Effector CD8-positive, alpha-beta T cell (primary cell): ENCODE results near the gene HAGH.
"Not testable (repeated sequence)": the region's sequence is repeated elsewhere in the genome, so short reads cannot be mapped to it uniquely, and the experiment has no call there.

Experiments
- DNase-seq: peaks from one replicate; lab custom pipeline; 2025; lab: John Stamatoyannopoulos, UW
- total RNA-seq, 4 experiments: gene quantifications; one replicate each; lab custom pipeline; 2026; lab: John Stamatoyannopoulos, UW

The HAGH gene
- total RNA-seq, result 47.0 to 57.2 (median 50.1) reads per million in 4 experiments

DNA sequence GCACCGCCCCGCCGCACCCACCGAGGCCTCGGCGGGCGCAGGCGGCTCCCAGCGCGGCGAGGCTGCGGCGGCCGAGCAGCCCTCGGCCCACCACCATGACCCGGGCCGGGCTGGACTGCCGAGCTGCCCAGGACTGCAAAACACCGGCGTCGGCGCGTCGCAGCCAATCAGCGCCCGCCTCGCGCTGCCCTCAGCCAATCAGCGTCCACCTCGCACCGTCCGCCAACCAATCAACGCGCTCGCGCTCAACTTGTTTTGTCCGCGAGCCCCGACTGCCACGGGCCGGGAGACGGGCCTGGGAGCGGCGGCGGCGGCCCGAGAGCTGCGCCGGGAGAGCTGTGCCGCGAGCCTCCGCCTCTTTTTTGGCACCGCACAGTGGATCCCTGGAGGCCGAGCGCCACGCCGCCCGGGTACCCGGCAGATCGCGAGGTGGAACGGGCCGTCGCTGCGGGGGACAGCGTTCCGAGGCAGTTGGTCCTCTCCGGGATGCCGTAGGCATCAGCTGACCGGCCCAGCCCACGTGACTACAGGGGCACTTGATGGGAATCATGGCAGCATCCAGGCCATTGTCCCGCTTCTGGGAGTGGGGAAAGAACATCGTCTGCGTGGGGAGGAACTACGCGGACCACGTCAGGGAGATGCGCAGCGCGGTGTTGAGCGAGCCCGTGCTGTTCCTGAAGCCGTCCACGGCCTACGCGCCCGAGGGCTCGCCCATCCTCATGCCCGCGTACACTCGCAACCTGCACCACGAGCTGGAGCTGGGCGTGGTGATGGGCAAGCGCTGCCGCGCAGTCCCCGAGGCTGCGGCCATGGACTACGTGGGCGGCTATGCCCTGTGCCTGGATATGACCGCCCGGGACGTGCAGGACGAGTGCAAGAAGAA, at the start of gene HAGH, which contains the start of gene FAHD1:
HAGH (minus strand) TSS at position 135 of the 883 bp plus-strand sequence; CDS start at position 97, 38 bp downstream.
FAHD1 (plus strand) TSS at position 516 of the 883 bp plus-strand sequence; CDS start at position 549, 33 bp downstream.
- peak; percentile 80 for DNase-seq

DNA sequence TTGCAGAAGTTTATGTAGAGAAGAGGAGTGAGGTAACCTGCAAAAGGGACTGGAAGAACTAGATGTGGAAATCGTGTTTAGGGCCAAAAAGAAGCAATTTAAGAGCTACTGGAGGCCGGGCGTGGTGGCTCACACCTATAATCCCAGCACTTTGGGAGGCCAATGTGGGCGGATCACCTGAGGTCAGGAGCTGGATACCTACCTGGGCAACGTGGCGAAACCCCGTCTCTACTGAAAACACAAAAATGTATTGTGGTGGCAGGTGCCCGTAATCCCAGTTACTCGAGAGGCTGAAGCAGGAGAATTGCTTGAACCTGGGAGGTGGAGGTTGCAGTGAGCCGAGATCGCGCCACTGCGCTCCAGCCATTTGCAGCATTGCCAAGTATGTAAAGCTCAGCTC, 49.4 kb upstream of the HAGH start:
- DNase-seq, result not testable (repeated sequence)

DNA sequence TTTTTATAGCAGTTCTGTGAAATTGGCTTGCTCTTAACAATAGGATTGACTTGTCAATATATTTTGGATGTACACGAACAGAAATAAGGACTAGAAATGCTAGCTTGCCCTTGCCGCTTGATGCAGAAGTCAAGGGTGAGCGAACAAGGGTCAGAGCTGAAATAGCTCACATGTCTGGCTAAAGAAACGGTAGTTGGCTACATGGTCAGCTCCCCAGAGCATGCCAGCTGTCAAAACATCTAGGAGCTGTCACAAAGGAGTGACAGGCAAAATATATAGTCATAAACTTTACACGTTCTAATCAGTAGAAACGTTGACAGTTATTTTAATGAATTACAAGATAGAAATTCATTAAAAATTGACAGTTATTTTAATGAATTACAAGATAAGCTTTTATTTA, 48.2 kb upstream of the HAGH start:
- DNase-seq, result no peak

DNA sequence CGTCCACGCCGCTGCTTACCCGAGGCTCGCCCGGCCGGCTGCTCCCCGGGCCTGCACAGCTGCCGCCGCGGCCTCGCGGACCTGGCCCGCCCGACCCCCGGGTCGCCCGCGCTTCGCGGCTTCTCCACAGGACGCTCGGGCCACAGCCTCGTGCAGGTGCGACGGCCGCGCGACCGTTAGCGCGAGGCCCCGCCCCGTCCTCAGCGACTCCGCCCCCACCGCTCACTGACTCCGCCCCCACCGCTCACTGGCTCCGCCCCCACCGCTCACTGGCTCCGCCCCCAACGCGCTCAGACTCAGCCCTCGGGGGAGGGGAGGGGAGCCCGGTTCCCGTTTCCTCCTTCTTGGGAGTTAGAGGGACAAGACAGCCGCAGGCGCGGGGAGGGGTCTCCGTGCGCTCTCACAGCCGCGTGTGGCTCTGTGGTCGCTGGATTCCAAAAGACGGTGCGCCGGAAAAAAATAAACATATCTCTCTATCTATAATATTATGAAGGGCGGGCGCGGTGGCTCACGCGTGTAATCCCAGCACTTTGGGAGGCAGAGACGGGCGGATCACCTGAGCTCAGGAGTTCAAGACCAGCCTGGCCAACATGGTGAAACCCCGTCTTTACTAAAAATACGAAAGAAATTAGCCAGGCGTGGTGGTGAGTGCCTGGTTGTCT, 45.5 kb upstream of the HAGH start, which contains the start of gene MEIOB:
MEIOB (minus strand) TSS at position 191 of the 662 bp plus-strand sequence. CDS start 3,989 bp downstream, outside the sequence.
- peak; percentile 34 for DNase-seq

DNA sequence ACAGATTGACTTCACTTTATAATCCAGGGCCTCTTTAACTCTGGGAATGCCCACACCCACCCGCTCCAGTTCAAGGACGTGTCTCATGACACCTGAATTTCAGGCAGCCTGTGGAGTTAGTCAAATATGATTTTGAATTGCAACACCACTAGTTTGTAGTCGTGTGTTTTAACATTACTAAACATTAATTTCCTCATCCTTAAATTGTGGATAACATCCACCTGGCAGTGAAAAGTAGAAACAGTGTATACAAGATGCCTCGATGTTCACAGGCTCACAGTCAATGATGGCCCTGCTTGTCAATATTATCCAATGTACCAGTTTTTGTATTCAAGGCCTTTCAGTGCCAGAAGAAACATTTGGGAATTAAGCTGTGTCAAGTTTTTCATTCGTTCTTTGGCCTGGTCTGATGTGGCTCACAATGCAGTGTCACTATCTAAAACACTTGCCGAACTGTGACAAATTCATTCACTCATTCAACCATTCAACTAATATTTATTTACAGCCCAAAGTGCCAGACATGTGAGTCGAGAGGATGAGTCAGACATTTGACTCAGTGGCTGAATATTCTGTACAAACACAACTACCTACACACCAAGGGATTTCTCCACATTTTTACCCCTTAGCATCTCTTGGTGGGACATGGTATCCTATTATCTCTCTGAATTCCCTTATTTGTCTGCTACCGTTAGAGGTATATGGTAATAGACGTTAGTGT, 43.9 kb upstream of the HAGH start:
- no peak for DNase-seq

DNA sequence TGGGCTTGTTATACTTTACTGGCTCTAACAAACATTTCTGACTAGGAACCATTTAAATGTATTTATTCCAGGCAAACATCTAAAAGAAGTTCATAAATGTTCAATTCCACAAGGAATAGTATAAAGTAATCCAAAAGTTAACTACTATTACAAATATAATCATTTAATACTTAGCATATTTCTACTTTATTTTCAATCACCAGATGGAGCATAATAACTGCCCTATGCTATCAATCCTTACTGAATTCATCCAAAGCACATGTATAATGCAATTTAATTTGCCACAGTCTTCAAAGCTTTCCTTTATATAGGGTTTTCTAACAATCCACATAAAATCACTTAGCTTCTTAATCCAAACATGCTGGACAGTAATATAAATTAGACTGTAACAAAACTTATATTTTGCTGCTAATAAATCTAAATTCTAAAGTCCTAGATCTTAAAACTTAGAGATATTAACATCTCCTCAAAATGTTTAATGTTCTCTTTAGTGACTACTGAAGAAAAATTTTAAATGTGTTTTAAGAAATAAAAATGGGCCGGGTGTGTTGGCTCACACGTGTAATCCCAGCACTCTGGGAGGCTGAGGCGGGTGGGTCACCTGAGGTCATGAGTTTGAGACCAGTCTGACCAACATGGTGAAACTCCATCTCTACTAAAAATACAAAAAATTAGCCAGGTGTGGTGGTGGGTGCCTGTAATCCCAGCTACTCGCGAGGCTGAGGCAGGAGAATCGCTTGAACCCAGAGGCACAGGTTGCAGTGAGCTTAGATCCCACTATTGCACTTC, 39.5 kb upstream of the HAGH start:
- DNase-seq, result no peak

DNA sequence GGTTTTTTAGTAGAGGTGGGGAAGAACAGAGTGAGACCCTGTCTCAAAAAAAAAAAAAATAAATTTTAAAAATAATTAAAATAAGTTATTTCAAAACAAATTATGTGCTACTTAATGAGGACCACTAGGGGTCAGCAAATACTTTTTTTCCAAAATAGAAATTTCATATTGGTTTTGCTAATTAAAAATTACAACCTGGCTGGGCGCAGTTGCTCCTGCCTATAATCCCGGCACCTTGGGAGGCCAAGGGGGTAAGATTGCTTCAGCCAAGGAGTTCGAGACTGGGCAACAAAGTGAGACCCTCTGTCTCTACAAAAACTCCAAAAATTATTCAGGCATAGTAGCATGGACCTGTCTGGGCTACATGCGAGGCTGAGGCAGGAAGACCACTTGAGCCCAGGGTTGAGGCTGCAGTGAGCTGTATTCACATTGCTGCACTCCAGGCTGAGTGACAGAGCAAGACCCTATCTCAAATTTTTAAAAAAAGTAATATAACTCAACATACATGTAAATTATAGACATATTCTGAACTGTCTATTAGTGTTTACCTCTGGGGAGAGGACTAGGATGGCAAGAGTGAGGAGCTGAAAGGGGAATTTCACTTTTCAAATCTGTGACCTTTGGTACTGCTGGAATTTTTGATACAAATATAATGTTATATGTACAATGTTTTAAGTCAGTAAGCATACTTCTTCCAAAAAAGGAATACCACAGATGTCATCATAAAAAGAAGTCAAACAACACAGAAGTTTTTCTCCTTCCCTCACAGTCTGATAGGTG, 37.2 kb upstream of the HAGH start:
- DNase-seq, result no peak

DNA sequence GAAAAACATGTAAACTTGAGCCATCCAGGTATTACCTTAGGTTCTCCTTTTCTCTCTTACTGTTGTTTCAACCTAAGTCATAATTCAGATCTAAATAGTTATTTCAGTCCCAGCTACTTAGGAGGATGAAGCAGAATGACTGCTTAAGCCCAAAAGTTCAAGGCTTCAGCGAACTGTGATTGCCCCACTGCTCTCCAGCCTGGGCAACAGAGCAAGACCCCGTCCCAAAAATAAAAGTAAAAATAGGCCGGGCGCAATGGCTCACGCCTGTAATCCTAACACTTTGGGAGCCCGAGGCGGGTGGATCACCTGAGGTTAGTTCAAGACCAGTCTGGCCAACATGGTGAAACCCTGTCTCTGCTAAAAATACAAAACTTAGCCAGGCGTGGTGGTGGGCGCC, 35.8 kb upstream of the HAGH start:
- no peak for DNase-seq

DNA sequence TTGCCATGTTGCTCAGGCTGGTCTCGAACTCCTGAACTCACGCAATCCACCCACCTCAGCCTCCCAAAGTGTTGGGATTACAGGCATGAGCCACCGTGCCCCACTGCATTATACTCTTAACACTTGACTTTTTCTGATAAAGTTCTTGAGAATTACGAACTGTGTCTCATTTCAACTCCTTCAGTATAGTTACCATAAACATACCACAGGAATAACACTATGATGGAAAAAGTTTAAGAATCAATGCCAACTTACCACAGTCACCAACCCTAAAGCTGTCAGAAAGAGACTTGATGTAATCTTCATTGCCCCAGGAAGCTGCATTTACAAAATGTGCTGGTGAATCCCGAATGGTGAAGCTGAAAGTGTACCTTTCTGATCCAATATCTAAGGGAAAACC, 35.1 kb upstream of the HAGH start:
- DNase-seq, result no peak

DNA sequence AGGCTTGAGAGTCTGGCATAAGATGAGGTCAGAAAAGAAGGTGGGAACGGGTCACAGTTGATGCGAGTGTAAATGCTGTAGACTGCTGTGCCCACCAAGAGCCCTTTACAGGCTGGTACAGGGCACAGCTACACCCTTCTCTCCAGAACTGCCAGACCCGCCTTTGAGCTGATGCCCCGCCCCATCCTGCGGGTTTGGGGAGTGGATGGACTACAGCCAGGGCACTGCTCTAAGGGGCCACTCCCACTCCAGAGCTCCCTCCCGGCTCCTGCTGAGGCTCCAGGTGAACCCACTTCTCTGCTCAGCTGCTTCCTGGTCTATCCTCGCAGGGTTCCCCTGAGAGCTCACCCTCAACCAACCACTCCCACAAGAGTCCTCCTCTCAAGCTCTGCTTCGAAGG, 33.0 kb upstream of the HAGH start:
- DNase-seq, result no peak

DNA sequence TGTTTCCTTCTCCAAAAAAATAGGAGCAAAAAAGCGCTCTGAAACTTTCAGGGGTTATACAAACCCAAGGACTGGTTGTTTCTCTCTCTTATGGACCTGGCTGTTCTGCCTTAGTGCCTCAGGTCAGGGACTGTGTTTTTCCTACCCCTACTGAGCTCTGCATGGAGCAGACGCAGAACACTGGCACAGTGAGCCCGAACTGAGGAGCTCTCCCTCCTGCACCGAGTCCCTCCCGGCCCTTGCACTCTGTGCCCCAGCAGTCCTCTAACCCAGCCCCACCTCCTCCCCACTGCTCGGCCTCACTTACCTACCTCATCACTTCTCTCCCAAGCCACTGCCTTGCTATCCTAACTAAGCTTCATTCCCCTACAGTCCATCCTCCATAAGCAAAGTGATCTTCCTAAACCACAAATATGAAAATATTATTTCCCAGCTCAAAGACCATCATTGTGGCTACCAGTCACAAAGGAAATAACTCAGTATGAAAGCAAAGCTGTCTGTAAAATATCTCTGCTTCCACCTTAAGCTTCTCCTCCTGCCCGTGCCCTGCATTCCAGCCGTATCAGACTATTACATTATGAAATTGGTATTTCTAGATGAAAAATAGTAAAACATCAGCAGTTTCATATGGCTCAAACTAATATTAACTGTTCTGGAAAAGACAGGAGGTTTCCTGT, 31.7 kb upstream of the HAGH start:
- DNase-seq, result no peak

DNA sequence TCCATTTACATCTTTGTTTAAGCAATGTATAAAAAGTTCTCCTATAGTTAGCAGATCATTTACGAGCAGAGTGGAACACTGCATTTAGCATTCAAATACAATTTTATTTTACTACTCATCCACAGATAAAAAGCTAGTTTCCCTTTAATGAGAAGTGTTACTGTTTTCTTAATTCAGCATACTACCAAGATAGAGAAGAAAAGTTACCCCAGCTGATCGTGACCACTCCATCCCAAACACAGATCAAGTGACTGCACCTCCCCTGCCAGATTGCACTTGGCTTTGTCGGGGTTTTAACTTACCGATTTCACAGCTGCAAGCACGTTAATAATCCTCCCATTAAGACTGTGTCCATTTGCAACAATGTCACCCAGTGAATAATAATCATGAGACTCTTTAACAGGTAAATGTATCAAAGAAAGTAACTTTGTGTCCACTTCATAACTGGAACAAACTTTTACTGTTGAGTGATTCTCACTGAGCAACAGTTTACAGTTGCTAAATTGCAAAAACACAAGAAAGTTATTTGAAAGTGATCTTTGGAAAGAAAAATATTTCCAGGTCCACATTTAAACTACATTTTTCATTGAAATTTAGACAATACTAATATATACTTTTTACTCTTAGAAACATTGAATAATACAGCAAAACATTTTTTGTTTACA, 30.9 kb upstream of the HAGH start:
- no peak for DNase-seq

DNA sequence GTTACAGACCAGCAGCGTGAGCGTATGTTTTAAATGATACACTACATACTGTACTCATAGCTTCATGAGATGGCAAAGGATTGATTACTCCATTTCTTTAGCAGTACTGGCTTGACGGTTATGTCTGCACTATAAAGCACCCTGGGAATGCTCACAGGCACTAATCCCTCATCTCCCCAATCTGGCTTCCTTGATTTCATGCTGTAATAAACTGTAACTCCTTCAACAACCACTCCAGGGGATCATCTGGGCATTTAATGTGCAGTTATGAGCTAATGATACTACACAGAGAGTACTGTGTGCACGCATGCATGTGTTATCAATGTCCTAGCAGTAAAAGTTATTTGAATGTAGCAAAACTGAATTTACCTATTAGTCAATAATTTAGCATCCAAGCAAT, 25.2 kb upstream of the HAGH start:
- no peak for DNase-seq

DNA sequence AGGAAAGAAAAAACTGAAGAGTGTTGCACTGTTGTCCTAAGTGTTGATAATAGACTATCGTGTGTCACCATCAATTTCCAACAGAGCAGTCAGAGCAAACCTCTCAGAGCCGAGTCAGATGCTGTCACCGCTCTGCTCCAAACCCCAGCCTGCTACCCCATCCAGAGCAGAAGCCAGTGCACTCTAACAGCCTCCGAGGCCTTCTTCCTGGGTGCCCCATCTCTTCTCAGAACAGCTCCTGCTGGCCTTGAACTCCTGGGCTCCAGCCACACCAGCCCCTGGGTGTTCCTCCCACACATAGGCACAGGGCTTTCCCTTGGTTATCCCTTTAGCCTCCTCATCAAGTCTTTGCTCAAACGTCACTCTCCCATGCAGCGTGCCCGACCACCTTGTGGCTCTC, 24.4 kb upstream of the HAGH start:
- no peak for DNase-seq

DNA sequence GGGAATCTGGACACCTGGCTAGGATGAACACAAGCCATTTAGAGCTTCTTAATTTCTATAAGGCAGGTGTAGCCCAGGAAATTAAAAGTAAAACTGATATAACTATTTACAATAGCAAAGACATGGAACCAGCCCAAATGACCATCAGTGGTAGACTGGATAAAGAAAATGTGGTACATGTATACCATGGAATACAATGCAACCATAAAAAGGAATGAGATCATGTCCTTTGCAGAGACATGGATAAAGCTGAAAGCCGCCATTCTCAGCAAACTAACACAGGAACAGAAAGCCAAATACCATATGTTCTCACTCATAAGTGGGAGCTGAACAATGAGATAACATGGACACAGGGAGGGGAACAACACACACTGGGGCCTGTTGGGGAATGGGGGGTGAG, 19.8 kb upstream of the HAGH start:
- no peak for DNase-seq

DNA sequence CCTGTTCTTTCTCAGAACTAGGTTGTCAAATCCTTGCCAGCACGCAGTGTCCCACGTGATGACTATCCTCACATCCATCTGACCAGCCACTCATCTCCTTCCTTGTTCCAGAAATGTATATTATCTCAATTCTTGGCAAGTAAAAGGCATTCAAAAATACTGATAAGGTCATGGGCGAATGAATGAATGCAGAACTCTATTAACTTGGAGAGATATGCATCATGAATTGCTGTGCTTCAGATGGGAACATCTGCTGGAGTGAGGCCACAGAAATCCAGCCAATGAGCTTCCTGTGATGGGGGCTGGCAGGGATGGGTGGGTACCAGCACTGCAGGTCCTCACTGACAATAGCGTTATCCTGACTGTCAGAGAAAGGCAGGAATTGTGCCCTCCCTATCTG, 19.4 kb upstream of the HAGH start:
- no peak for DNase-seq

DNA sequence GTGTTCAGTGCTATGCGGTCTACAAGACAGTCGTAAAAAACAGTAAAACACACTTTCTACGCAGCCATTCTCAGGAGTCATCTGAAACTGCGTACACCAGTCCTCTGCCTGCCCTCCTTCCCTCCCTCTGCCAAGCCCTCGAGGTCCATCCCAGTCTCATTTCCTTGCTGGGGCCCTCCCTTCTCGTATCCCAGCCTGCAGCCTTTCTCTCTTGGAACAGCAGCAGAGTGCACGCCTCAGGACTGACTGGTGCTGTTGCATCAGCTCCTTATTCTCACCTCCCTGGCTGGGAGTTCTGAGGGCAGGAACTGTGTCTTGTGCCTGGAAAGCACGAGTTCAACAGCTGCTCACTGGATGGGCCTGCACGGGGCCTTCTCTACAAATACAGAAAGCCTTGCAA, 12.9 kb upstream of the HAGH start:
- DNase-seq, result no peak

DNA sequence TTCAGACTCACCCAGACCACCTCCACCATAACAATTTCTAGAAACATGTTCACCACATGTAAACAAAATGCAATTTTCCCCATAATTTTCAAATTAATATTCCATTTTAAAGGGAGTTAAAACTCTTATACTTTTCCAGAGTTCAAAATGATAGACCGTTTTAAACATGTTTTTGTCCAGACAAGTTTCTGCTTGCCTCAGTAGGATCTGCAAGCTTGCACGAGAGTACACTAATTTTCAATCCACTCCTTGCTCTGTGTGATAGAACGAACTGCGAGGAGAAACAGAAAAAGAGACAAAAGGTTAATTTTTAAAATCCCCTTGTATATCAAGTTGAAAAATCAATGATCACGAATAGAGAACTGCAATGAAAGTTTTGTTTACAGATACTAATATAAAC, 7.5 kb upstream of the HAGH start:
- no peak for DNase-seq

DNA sequence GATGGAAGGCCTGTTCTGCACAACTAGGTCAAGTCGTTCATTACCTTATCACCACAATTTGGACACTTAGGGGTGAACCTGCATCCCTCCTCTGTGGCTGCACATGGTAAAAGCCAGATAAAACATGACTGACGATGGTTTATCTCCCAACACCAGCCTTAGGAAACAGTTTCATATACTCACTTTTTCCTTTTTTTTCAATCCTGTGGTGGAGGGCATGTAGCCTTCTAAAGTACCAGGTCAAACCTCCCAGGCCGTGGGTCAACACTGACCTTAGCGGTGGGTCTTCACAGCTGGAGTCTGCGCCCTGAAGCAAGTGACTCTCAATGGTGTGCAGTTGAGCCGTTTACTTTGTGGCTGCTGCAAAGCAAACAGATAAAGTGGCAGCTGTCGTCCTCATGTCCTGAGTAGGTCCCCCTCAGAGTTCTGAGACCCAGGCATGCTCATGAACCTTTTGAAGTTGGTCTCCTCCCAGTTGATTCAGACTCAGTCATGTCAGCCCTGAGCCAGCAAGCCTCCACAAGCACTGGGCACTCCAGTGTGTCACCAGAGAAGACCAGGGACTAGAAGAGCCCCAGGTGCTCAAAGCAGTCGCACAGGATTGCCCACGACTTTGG, 6.3 kb upstream of the HAGH start:
- DNase-seq, result no peak
